Hematopoietic multipotent progenitor cell treated with erythropoietin and hydrocortisone succinate and interleukin-3 and kit ligand, for 4 days (in vitro differentiated cells): ENCODE results near the gene LAMA1.
"Not testable (repeated sequence)": the region's sequence is repeated elsewhere in the genome, so short reads cannot be mapped to it uniquely, and the experiment has no call there.

Experiments used
- DNase-seq: peaks from one replicate; pipeline ENCODE4 v3.0.0-alpha.2; 2015

The LAMA1 gene, protein sequence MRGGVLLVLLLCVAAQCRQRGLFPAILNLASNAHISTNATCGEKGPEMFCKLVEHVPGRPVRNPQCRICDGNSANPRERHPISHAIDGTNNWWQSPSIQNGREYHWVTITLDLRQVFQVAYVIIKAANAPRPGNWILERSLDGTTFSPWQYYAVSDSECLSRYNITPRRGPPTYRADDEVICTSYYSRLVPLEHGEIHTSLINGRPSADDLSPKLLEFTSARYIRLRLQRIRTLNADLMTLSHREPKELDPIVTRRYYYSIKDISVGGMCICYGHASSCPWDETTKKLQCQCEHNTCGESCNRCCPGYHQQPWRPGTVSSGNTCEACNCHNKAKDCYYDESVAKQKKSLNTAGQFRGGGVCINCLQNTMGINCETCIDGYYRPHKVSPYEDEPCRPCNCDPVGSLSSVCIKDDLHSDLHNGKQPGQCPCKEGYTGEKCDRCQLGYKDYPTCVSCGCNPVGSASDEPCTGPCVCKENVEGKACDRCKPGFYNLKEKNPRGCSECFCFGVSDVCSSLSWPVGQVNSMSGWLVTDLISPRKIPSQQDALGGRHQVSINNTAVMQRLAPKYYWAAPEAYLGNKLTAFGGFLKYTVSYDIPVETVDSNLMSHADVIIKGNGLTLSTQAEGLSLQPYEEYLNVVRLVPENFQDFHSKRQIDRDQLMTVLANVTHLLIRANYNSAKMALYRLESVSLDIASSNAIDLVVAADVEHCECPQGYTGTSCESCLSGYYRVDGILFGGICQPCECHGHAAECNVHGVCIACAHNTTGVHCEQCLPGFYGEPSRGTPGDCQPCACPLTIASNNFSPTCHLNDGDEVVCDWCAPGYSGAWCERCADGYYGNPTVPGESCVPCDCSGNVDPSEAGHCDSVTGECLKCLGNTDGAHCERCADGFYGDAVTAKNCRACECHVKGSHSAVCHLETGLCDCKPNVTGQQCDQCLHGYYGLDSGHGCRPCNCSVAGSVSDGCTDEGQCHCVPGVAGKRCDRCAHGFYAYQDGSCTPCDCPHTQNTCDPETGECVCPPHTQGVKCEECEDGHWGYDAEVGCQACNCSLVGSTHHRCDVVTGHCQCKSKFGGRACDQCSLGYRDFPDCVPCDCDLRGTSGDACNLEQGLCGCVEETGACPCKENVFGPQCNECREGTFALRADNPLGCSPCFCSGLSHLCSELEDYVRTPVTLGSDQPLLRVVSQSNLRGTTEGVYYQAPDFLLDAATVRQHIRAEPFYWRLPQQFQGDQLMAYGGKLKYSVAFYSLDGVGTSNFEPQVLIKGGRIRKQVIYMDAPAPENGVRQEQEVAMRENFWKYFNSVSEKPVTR (N-terminal part only)

DNA sequence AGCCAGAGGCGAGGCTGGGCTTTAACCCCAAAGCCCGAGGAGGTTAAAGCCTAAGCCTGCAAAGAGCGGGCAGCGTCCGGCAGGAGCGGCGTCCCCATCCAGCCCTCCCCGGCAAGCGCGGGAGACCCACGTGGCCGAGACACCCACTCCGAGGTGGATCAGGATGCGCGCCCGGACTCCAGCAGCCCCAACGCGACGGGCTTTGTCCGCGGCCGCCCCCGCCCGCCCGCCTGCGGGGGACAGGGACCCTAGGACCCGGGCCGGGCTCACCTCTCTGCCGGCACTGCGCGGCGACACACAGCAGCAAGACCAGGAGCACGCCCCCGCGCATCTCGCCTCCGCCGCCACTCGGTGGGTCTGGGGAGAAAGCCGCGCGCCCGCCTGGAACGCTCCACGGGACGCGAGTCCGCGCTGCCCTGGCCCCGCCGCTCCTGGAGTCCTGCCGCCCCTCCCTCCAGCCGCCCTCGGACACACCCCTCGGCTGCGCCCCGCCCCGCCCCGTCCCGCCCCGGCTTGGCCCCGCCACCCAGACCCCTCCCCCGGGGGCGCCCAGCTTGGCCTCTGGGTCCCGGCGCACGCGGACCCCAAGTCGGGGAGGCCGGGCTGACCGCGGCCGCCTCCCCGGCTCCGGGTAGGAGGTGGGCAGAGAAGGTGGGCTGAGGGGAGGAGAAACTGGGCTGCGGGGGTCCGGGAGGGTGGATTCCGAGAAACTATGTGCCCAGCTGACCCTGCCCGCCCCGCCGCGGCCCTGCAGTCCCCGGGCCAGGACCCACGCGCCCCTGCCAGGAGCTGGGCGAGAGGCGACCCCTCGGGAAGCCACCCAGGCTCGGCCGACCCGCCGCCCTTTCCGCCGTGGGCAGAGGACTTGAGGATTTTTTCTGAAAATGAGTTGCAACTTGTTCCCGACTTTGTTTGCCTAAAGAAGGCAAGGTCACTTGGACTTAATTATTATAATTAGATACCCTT is at the start of gene LAMA1:
TSS of gene LAMA1 (minus strand) at position 408 of the 966 bp plus-strand sequence. CDS start at position 331, 77 bp downstream.
- peak; percentile 8 for DNase-seq

DNA sequence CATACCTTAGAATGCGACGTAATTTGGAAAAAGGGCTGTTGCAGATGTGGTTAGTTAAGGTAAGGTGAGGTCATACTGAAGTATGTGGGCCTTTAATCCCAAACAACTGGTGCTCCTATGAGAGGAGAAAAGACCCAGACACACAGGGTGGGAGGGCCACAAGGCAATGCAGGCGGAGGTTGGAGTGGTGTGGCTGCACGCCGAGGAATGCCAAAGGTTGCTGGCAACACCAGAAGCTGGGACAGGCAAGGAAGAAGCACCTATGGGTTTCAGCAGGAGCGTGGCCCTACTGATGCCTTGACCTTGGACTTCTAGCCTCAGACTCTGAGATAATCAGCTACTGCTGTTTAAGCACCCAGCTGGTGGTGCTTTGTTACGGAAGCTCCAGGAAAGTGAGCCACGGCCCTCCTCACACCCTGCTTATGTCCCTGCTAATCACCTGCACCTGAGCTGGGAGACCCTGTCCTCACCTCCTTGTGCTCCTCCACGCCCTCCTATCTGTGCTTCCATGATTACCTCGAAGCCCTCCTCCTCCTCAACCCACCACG is 48.3 kb upstream of the LAMA1 start:
- DNase-seq = no peak

DNA sequence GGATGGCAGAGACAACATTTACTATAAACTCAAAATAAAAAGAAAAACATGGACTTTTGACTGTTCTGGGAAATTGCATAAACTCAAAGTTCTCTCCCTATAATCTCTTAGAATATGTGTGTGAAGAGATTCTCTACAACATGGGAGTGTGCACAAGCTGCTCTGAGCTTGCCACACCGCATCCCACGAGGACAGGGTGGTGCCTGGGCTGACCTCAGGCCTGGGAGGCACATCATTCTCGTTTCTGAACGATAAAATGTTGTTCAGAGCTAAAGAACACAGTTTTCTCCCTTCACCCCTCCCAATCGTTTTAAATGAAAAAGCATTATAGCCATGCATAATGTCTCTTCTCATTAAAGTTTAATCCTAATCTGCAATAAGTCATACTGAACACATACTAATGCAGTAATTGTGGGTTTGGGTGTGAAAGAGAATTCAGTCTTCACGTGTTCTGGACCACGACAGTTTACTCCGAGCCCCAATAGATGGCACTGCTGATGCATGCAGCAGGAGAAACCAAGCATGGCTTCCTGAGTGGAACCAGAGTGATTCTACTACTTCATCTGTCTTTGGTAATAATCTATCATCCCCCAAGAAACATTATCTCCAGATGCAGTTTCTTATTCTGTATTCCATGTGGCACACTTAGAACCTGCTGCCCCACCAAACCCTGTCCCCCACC is 46.9 kb upstream of the LAMA1 start:
- peak; percentile 42 for DNase-seq

DNA sequence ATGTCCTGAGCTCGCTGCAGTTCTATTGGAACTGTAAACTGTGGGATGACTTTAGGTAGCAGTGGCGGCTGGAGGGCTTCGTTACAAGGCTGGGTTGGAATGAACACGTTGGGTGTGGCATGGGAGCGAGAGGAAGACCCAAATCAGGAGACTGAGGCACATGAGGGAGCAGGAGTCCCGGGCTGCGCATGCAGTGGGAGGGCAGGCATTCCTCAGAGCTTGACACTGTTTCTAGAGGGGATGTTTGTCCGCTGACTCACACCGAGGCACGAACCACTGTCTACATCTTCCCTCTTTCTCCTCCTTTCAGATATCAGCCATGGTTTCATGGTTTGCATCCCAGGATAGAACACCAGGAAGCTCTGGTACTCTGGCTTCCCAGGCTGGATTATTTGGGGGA is 40.6 kb upstream of the LAMA1 start:
- DNase-seq = no peak

DNA sequence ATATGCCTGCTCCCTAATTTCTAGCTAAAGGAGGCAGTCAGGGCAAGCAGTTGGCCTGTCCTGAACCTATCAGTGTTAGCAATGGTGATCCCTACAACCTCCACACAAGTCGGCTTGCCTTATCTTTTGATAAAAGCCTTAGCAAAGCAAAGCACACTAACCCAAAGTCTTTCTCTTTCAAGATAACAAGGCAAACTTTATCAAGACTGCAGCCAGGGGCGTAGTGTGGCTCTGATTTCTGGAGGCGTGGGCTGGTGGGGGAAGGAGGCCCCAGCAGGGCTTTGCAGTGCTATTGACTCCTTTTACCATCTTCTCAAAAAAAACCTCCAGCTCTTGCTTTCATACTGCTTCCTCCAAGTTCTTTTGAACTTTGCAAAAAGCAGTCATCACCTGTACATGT is 40.2 kb upstream of the LAMA1 start:
- DNase-seq = peak; percentile 21

DNA sequence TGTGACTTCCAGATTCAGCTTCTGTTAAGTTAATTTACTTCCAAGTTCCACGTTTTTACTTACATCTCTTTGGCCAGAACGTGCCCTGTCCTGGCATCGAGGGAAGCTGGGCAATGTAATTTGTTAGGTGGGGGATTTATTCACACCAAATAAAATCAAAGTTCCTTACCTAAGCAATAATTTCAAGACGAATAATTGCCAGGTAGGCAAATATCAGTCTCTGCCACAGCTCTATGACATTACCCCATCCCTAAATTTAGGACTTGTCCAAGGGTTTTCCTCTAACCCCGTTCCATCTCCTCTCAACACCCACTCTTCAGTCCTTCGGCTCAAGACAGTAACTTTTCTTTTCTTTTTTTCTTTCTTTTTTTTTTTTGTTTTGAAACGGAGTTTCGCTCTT is 38.3 kb upstream of the LAMA1 start:
- DNase-seq = no peak

DNA sequence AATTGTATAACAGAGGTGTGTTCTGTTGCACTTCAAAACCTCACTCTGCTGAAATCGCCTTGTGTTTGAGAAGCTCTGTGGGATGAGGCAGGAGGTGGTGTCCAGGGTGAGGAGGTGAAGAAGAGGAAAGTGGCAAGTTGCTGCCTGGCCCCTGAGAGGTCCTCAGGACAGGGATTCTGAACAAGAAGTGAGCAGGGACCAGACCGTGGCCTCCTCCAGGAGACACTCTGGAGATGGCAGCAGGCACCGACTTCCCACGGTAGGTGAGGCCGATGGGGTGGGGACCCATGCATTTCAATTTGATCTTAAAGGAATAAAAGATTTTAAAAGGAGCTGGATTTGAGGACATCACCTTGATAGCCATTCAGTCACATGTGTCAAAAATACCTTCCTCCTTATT is 37.5 kb upstream of the LAMA1 start:
- no peak for DNase-seq

DNA sequence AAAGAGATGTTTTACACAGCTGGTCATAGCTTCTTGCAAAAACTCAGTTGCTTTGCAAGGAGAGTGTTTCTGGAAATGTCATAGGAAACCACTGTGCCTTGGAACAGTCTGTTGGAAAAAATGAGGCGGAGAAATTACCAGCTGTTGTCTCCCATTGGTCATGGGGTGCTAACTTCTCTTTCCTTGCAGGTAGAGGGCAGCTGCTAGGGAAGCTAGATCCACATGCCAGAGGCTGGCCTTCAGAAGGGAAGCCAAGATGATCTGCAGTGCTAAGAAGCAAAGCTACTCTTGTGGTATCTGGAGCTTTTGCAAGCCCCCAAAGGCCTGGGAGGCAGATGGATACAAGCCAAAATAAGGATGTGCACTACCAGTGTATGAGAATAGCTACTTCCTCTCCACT is 34.8 kb upstream of the LAMA1 start:
- DNase-seq = peak; percentile 8

DNA sequence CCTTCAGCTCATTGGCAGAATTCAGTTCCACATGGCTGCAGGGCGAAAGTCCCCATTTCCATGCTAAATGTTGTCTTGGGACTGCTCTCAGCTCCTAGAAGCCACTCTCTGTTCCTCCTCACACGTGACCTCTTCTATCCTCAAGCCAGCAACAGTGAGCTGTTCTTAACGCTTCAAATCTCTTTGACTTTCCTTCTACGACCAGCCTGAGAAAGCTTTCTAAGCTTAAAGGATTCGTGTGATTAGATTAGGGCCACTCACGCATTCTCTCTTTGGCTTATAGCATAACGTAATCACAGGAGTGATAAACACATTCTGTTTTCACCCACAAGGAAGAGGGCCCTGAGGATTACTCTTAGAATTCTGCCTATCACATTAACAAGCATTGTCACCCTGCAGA is 29.8 kb upstream of the LAMA1 start:
- no peak for DNase-seq

DNA sequence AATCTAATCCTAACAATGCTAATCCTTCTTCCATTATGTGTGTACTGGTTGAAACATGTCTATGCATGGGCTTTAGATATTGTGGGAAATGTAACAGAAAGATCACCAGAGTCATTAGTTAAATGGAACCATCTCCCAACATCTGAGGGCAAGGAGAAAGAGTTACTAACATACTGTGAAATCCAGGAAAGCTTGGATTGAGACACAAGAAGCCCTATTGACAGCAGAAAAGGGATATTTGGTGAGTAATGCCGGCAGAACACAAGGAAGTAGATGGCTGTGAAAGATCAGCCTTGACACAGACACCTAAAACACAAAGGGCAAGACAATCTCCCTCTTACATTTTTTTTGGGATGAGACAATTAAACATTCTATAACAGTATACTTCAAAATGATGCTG is 28.5 kb upstream of the LAMA1 start:
- DNase-seq = no peak

DNA sequence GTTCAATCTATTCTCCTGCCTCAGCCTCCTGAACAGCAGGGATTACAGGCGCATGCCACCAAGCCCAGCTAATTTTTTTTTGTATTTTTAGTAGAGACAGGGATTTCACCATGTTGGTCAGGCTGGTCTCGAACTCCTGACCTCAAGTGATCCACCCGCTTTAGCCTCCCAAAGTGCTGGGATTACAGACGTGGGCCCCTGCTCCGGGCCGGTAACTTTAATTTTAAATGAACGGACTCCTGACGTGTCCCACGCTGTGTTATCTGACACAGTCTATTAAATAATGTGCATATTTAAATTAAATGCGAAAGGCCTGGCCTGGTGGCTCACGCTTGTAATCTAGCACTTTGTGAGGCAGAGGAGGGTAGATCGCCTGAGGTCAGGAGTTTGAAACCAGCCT is 27.3 kb upstream of the LAMA1 start:
- not testable (repeated sequence) for DNase-seq

DNA sequence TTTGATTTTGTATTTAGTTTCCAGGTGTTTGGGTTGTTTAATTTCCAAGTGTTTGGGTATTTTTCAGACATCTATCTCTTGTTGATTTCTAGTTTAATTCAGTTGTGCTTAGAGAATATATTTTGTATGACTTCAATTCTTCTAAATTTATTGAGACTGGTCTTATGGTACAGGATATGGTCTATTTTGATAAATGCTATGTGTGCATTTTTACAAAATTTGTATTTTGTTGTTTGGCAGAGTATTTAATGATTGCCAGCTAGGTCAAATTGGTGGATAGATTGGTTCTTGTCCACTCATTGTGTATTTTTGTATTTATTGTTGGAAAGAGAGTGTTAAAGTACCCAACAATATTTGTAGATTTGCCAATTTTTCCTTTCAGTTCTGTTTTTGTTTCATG is 23.7 kb upstream of the LAMA1 start:
- no peak for DNase-seq

DNA sequence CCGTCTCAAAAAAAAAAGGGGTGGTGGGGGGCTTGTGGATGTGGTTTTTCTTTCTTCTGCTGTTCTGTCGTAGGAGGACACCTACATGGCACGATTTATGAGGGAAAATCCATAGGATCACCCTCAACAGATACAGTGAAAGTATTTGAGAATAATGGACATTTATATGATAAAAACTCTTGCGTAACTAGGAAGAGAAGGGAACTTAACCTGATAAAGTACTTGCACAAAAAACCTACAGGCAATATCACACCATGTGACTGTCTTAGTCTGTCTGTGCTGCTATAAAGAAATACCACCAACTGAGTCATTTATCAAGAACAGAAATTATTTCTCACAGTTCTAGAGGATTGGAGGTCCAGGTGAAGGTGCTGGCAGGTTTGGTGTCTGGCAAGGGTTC is 21.8 kb upstream of the LAMA1 start:
- DNase-seq = no peak

DNA sequence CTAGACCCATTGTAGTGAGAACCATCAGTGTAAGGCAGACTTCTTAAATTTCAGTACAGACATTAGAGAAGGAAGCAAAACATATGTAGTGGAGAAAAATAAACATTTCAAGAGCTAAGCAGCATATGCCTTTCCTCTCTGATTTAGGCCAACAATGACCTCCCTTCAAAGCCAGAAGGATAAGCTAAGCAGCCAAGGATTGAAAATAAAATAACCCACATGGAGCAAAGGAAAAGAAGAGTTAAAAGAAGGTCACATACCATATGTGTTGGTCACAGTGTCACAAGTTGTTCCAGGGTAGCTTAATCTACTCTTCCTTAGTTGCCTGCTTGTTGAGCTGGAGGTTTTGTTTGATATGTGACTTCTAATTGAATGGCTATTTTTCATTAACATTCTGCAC is 15.6 kb upstream of the LAMA1 start:
- no peak for DNase-seq

DNA sequence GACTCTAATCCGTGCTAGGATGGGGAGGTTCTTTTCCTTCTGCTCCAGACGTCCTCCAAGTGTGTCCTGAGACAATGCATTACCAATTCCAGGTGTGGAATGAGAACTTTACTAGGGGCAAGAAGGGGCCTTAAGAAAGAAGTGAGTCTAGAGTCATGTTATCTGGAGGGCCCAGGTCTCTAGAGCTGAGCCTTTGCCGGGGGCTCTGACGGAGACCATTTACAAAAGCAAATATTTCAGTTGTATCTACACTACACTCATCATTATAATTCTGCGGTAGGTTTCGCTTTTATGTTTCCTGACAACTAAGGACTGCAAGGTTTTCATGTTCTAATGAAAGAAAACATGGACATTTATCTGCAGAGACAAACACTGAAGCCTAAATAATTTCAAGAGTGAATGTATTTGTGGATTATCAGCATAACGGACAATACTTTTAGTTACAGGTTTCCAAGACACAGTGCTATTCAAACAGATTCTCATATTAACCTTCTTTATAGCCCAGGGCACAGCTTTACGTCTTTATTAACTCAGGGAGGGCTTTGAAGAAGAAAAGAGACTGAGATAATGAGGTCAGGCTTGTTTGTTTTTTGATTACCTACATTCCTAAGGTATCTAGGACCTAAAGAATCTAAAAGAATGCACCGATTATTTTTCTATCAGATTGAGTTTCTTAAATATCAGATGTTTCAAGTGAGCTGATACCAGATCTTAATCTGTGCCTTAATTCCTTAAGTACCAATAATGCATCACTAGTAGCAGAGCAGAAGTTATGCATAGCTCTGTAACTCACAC is 15.0 kb upstream of the LAMA1 start:
- DNase-seq = no peak

DNA sequence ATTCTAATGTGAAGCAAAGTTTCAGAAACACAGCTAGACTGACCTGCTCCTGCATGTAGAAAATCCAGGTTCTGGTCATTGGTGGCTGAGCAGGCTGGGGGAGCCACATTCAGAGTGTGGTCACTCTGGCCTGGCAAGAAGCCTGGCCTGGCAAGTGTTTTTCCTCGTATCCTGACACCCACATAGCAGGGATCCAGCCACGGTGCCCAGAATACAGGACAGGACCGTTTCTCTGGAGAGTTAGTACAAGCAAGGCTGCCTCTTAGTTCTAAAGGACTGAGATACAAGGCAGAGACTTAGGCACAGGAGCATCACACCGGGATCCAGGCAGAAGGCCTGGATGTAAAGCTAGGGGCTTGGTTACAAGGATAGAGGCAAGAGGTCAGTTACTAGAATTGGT is 4.8 kb upstream of the LAMA1 start:
- no peak for DNase-seq

DNA sequence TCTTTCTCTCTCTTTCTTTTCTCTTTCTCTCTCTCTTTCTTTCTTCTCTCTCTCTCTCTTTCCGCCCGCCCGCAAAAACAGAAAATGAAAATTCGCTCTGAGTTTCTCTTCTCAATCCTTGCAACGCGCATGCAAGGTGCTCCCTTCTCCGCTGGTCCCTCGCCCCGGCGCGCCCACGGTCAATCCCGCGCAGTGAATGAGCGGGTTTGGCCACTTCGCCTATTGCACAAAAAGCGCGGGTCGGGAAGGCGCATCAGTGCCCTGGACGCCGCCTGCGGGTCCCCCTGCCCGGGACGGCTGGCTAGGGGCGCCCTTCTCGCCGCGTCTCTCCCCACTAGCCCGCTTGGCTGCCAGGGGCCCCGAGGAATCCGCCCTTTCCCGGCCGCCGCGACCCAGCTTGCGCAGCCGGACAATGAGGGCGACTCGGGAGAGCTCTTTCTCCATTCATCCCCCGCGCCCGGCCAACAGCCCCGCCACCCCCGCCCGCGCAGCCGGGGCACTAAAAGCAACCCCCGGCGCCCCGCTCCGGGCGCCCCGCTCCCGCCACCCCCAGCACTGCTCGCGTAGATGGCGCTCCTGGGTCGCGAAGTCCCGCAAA is 706 bp downstream of the LAMA1 start:
- peak; percentile 3 for DNase-seq

DNA sequence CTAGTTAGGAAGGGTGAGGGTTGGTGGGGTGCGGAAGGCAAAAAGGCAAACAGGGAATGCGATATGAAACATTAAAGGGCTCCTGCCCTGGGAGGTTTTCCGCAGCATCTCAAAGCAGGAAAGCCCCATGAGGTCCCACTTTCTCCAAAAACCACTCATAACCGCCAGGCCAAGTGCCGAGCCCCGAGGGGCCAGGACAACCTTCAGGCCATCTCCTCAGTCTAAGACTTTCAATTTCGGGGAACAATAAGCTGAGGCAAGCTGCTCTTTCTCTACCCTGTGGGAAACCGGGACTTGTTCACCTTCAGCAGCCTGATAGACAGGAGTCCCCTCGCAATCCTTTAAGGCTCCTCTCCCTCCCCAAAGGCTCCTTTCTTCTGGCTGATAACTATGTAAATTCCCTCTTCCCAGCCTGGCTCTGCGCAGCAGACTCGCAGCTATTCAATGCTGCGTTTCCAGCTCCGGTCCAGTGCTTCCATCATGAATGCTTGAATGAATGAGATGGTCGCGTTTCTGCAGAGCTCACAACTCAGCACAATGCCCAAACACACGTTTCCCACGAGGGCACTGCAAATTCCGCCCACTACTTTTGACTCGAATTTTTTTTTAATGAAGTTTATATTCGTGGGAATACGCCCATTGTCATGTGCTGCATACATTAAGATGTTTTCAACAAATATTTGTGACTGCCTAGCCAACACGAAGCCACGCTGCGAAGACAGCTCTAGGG is 1.4 kb downstream of the LAMA1 start:
- DNase-seq = peak; percentile 6

DNA sequence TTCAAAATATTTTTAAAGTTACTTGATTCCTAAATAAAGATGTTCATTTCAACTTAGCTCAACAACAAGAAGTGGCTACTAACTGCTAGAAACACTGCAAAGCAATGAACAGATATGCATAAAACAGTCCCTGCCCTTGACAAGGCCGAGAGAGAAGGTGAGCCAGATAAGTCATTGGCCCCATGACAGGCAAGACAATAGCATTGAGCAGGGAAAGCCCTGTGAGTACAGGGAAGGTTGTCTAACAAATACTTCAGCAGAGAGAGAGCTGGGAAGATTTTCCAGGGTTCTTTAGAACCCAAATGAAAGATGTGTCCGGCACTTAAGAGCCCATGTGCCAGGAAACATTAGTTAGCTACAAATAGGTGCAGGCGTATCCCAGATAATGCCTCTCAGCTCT is 4.7 kb downstream of the LAMA1 start:
- DNase-seq = no peak
